NCI-H2029 treated with DMSO at 0.1 percent for 48 hours (cell line): ENCODE results near the gene MIP.
"Not testable (repeated sequence)": the region's sequence is repeated elsewhere in the genome, so short reads cannot be mapped to it uniquely, and the experiment has no call there.

ENCODE experiments used
- DNase-seq: peaks from one replicate; lab custom pipeline; 2025; lab: John Stamatoyannopoulos, UW

The MIP gene

DNA sequence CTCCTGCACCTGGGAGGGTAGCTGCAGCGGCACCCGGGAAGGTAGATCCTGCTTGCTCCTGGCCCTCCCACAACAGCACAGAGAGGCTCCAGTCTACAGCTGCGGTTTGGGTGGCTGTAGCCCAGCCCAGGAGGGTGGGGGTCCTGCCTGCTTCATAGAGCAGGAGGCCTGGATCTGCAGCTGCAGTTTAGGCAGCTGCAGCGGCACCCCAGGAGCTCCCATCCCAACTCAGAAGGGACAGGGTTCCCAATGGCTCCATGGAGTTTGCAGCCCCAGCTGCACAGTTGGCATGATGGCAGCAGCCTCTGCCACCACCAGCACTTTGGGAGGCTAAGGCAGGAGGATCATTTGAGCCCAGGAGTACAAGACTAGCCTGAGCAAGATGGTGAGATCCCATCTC lies 43.7 kb downstream of the MIP start:
- no peak for DNase-seq

DNA sequence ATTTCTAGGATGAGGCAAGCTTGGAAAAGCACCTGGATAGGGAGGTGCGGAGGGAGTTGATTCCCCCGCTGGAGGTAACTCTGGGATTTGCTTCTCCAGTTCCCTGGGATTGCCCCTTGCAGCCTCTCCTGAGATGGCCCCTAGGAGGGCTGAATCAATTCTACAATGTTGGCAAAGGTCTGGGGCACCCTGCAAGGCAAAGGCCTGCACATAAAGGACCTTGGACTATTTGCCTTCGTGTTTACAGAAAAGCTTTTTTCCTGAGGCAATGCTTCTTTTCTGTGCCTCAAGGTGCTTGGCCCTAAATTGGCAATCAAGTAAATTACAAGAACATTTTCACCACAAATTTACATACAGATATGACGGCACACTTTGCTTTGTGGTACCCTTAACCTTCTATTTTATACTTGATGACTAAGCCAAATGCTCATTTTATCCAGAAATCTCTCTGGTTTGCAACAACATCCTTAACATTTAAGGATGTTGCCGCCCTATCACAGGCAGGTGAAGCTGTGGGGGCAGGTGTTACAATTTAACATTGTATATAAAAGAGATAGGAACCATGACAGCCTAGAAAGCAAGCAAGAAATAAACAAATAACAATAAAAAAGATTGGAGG lies 45.5 kb downstream of the MIP start:
- DNase-seq: no peak

DNA sequence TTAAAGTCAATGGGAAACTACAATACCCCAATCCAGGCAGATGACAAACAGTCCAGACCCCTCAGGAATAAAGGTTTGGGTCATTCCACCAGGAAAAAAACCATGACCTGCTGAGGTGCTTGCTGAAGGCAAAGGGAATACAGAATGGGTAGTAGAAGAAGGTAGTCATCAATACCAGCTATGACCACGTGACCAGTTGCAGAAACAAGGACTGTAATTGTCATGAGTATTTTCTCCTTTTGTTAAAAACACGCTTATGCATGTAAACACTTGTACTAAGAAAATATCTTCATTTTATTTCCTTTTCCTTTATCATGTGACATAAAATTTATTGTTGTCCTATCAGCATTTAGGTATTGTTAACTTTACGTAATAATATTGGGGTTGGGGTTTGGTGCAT lies 50.2 kb downstream of the MIP start:
- DNase-seq: not testable (repeated sequence)

DNA sequence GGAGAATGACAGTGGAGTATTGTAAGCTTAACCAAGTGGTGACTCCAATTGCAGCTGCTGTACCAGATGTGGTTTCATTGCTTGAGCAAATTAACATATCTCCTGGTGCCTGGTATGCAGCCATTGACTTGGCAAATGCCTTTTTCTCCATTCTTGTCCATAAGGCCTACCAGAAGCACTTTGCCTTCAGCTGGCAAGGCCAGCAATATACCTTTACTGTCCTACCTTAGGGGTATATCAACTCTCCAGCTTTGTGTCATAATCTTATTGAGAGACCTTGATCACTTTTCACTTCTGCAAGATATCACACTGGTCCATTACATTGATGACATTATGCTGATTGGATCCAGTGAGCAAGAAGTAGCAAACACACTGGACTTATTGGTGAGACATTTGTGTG lies 52.8 kb downstream of the MIP start:
- DNase-seq: not testable (repeated sequence)

DNA sequence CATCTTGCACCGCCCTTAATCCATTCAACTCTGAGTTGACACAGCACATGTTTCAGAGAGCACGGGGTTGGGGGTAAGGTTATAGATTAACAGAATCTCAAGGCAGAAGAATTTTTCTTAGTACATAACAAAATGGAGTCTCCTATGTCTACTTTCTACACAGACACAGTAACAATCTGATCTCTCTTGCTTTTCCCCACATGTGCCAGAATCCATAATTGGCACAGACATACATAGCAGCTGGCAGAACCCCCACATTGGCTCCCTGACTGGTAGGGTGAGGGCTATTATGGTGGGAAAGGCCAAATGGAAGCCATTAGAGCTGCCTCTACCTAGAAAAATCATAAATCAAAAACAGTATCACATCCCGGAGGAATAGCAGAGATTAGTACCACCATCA lies 53.3 kb downstream of the MIP start:
- not testable (repeated sequence) for DNase-seq
